GM12872 (cell line): ENCODE data around the gene ZNF750.

Experiments
- TF ChIP-seq, protein P1 (sequence below): IDR thresholded peaks from 3 replicates; pipeline ENCODE4 v1.5.1; 2011; ENCODE audit warnings: low read depth, mild to moderate bottlenecking, low read length, moderate library complexity; ENCODE audit not compliant: insufficient read depth

ZNF750 gene

DNA sequence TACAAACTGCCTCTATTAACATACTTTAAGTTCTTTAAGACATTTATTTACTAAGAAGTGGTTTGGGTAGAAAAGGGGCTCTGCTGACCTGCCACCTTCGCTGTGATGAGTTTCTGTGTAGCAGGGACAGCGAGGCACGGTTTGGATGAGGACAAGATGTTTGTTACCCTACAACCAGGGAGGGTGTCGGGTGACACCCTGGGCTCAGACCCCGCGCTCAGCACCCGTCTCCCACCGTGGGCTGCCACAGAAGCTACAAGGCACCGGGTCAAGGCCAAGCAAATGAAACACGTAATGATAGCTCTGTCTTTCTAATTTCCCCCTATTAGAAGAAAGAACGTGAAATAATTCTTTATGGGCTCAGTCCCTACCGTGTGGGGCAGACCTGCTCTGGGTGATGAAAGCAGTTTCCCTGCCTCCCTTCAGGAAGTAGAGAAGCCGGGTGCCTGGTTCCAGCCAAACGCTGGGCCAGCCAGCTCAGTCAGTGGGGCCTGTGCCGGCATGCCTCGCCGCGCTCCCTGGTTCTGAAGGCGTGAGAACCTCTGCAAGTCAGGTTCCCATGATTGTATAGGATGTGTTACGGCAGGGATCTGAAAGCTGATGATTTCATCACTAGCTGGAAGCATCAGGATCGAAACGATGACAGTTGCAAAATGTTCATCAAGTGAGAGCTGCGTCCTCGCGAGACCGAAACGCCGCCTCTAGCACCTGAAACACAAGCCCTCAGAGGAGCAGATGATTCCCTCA, 3.9 kb downstream of the ZNF750 start:
- TF ChIP-seq, protein P1, sequence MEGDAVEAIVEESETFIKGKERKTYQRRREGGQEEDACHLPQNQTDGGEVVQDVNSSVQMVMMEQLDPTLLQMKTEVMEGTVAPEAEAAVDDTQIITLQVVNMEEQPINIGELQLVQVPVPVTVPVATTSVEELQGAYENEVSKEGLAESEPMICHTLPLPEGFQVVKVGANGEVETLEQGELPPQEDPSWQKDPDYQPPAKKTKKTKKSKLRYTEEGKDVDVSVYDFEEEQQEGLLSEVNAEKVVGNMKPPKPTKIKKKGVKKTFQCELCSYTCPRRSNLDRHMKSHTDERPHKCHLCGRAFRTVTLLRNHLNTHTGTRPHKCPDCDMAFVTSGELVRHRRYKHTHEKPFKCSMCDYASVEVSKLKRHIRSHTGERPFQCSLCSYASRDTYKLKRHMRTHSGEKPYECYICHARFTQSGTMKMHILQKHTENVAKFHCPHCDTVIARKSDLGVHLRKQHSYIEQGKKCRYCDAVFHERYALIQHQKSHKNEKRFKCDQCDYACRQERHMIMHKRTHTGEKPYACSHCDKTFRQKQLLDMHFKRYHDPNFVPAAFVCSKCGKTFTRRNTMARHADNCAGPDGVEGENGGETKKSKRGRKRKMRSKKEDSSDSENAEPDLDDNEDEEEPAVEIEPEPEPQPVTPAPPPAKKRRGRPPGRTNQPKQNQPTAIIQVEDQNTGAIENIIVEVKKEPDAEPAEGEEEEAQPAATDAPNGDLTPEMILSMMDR, result no peak

DNA sequence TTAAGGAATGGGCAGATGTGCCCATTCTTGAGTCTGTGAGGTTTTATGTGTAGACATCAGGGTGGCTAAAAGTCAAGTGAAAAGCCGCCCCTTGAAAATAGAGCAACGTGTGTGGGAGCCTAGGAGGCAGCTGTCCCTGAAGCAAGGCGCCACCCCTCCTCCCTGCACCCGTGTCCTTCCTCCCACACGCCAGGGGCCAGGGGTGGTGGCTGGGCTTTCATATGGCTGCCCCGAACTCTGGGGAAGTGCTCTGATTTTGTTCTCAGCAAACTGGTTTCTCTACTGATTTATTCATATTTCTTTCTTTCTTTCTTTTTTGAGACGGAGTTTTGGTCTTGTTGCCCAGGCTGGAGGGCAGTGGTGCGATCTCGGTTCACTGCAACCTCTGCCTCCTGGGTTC, 4.7 kb downstream of the ZNF750 start:
- TF ChIP-seq, protein P1, result no peak

DNA sequence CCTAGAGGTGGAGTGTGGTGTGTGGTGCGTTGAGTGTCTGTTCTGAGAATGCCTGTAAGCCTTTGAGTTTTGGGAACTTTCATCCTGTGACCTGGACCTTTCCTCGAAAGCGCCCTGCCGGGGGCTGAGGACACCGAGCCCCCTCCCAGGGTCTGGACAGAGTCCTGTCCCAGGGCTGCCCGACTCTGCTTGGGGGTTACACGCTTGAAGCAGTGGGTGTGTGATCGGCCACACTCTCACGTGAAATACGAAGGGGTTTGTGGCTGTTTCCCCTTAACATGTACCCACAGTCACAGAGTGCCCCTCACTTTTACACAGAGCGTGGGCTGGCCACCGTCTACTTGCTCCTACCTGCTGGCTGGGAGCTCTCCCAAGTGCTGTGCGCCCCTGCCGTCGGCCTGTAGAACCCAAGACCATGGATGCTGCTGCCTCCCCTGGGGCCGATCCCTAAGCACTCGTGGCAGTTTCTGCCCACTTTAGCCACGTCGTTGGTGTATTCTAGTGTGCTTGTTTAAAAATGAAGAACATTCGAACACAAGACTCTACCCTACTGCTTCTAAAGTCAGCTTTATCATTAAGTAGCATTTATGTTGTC, 6.8 kb downstream of the ZNF750 start:
- TF ChIP-seq, protein P1, result no peak

DNA sequence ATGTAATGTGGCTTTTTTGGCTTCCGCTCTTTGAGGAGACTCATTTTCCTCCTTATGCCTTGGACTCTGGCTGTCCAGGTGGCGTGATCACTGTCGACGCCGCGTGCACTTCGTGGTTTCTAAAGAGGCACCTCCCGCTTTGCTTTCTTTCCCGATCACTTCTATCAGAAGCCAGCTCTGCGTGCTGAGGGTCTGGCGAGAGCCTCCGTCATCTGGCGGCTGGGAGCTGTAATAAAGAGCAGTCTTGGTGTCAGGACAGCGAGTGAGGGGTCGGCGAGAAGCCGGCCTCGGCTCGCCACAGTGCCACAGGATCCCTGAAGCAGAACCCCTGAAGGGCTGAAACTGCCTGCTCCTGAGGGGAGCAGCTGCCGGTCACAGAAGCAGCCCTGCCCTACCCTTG, 7.4 kb downstream of the ZNF750 start:
- TF ChIP-seq, protein P1, result no peak

DNA sequence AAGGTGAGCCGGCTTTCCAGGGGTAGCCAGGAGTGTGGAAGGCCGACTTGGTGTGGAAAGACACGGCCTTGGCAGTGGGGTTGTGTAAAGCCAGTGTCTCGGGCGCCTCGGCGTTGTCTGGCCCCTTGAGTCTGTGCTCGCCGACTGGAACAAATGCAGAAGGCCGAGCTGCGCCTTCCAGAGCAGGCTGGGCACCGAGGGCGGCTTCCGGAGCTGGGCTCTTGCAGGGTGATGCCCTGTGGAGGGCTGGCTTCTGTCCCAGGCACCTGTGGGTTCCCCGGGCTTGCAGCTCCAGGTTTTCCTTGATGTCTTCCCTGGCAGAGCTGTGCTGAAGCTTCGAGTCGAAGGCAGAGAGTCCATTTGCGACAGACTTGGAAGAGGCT, 8.0 kb downstream of the ZNF750 start:
- TF ChIP-seq, protein P1, result no peak

DNA sequence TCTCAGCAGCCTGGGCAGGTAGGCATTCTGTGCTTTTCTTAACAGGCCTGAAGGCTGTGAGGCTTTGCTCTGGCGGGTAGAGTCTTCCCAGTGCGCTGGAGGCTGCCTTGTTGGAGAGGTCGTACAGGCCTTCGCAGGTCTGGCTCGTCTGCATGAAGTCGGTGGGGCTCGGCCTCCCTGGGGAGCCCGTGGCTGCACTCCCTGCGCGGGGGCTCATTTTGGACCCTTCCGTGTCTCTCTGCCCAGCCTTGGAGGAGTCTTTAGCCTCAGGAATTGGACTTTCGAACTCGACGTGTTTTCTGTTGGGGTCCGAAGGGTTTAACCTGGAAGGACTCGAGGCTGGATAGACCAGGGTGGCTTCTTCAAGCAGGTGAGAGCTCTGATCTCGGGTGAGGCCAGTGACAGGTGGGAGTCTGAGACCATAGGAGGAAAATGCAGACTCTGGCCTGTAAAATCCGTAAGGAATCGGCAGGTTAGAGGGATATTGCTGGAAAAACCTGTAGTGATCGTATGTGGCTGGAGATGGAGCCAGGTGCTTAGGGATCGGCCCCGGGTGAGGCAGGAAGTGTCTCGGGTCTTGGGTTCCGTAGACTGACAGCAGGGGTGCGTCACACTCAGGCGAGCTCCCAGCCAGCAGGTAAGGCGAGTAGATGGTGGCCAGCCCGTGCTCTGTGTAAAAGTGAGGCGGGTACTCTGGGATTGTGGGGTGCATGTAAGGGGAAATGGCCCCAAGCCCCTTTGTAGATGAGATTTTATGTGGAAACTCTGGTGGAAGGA, 8.6 kb downstream of the ZNF750 start:
- TF ChIP-seq, protein P1, result no peak

DNA sequence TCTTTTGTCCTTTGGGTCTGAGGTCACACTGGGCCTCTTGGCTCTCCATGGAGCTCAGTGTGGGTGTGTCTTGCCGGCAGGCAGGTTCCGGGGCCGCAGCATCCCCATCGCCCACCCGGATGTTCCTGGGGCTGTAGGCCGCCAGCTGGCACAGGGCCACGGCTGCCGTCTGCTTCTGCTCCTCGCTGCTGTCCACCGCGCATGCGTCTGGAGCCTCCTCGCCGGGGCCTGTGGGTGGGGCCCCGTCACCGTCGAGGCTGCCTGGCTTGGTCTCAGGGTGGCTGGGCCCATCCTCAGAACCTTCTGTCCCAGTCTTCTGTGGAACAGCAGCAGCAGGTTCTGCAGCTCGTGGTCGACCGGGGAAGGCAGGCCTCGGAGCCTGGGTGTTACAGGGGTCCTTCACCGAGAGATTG, 9.6 kb downstream of the ZNF750 start:
- TF ChIP-seq, protein P1, result no peak
